PC-3 (cell line): ENCODE data around the gene ATP12A. TPM values are rescaled to one million over a fixed set of nuclear protein-coding genes. Genes with fewer than 3 reads are reported as not detected.

Experiments used
- ATAC-seq: fragments of 200-7000 bp; cut with Tn5 transposase; 2 replicates; pipeline ENCODE4 v1.9.1; 2020; ENCODE audit warnings: mild to moderate bottlenecking, moderate library complexity
- BruUV-seq: library from RNA; stranded (reverse); fragments of 400-500 nt; replicated peaks from 2 replicates; lab custom pipeline; 2021; lab: Mats Ljungman, UMichigan
- CTCF ChIA-PET: fragments of 300-600 bp; sonication (Branson Sonifier 250); formaldehyde crosslinking; loops from one replicate; lab custom pipeline; 2022; ENCODE audit warnings: antibody characterized with exemption; lab: Charles Lee
- POLR2A ChIA-PET: fragments of 300-600 bp; sonication (Branson Sonifier 250); formaldehyde crosslinking; loops from one replicate; lab custom pipeline; 2022; ENCODE audit warnings: antibody characterized with exemption; ENCODE audit not compliant: unreplicated experiment; lab: Charles Lee
- DNase-seq: peaks from one replicate; pipeline ENCODE4 v3.0.0-alpha.2; 2015
- H2AFZ ChIP-seq: fragments of 300-600 bp; sonication (generic); 2 replicates; pipeline ENCODE4 v1.6.0; 2016; ENCODE audit warnings: antibody characterized with exemption, low read length
- H3F3A ChIP-seq: fragments of 300-600 bp; sonication (generic); one replicate; pipeline ENCODE4 v1.6.0; 2017; ENCODE audit warnings: antibody characterized with exemption, low read length, control low read depth, mild to moderate bottlenecking; ENCODE audit not compliant: unreplicated experiment
- H3K27ac ChIP-seq: fragments of 300-600 bp; sonication (generic); 2 replicates; pipeline ENCODE4 v1.5.1; 2016; ENCODE audit warnings: mild to moderate bottlenecking, low read length
- H3K27me3 ChIP-seq: fragments of 300-600 bp; sonication (generic); 2 replicates; pipeline ENCODE4 v1.6.1; 2016; ENCODE audit warnings: low read length, mixed read lengths
- H3K36me3 ChIP-seq: fragments of 300-600 bp; sonication (generic); 2 replicates; pipeline ENCODE4 v1.6.1; 2016; ENCODE audit warnings: low read depth, mixed run types, low read length, mixed read lengths
- H3K4me1 ChIP-seq: fragments of 300-600 bp; sonication (generic); 2 replicates; pipeline ENCODE4 v1.5.1; 2016; ENCODE audit warnings: low read length; ENCODE audit not compliant: insufficient read depth
- H3K4me2 ChIP-seq: fragments of 300-600 bp; sonication (generic); 2 replicates; pipeline ENCODE4 v1.6.0; 2016; ENCODE audit warnings: low read length
- H3K4me3 ChIP-seq: fragments of 300-600 bp; sonication (generic); 2 replicates; pipeline ENCODE4 v1.5.1; 2016; ENCODE audit warnings: mild to moderate bottlenecking, low read length, mixed read lengths
- H3K79me2 ChIP-seq: fragments of 300-600 bp; sonication (generic); 2 replicates; pipeline ENCODE4 v1.6.1; 2017; ENCODE audit warnings: low read length, mixed read lengths
- H3K9ac ChIP-seq: fragments of 300-600 bp; sonication (generic); 2 replicates; pipeline ENCODE4 v1.6.0; 2016; ENCODE audit warnings: mild to moderate bottlenecking, low read length
- H3K9me2 ChIP-seq: fragments of 300-600 bp; sonication (generic); replicated peaks from 2 replicates; pipeline ENCODE4 v1.6.1; 2016; ENCODE audit warnings: mixed run types, low read length, mixed read lengths
- H3K9me3 ChIP-seq: fragments of 300-600 bp; sonication (generic); 2 replicates; pipeline ENCODE4 v1.6.1; 2016; ENCODE audit warnings: low read length, mixed read lengths
- H4K20me1 ChIP-seq: fragments of 300-600 bp; sonication (generic); 2 replicates; pipeline ENCODE4 v1.6.1; 2016; ENCODE audit warnings: low read length, mixed read lengths
- CTCF ChIP-seq: fragments of 300-600 bp; sonication (generic); conservative IDR thresholded peaks from 2 replicates; pipeline ENCODE4 v1.5.1; 2017; ENCODE audit warnings: antibody characterized with exemption, low read depth, mild to moderate bottlenecking, low read length
- EZH2 ChIP-seq: fragments of 300-600 bp; sonication (generic); IDR thresholded peaks from one replicate; pipeline ENCODE4 v1.6.1; 2017; ENCODE audit warnings: antibody characterized with exemption, mild to moderate bottlenecking, low read length; ENCODE audit not compliant: unreplicated experiment
- EZH2phosphoT487 ChIP-seq: fragments of 300-600 bp; sonication (generic); IDR thresholded peaks from 2 replicates; pipeline ENCODE4 v1.6.1; 2018; ENCODE audit warnings: mild to moderate bottlenecking, antibody characterized with exemption, low read length, borderline replicate concordance
- intact Hi-C: fragments of 100-400 bp; cut with micrococcal nuclease; formaldehyde crosslinking; loops from 2 replicates; pipeline ENCODE4 v1.9.0; 2023
- total RNA-seq: library from RNA; depleted of rRNA; stranded (reverse); fragments of >200 nt; gene quantifications from 2 replicates; pipeline ENCODE4 v1.2.3, GENCODE V29; 2014

ATP12A gene
- total RNA-seq, 1 experiment from 2014 or later, result 0.11 TPM

GRCh38 chr13:24649688-24650043 is 30.5 kb upstream of the ATP12A start:
- no TSS peak for BruUV-seq
- H3K27ac ChIP-seq, result no peak overlapping the region
- CTCF ChIA-PET, result no interaction called here

DNA sequence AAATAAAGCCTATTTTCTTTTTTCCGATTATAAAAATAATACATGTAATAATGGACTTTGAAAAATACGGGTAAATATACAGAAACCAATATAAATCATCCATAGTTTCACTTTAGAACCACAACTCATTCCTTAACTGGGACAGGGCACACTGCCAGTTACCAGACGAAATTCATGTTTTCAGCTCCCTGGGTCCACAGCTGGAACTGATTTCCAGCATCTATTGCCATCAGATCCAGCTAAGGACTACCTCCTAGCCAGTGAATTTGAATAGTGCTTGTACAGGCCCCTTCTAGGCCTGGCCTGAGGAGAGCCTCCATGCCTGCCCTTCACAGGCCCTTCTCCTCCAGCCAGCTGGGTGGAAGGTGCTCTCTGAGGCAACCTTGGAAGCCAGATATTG is 30.0 kb upstream of the ATP12A start:
- Histone ChIP-seq H3K27ac (no peak overlapping the region), H3K4me2 (no peak overlapping the region), H4K20me1 (no peaks in the 10 kb centered on the region), H3K4me1 (peaks cover 16% of the 10 kb centered on the region), H3F3A (no peaks in the 10 kb centered on the region), H3K4me3 (no peak overlapping the region), H3K9me2 (no peaks in the 10 kb centered on the region), H3K36me3 (no peaks in the 10 kb centered on the region), H2AFZ (no peak overlapping the region), H3K9ac (no peak overlapping the region), H3K79me2 (no peaks in the 10 kb centered on the region), H3K9me3 (no peaks in the 10 kb centered on the region), H3K27me3 (no peaks in the 10 kb centered on the region)
- DNase-seq (no peak), ATAC-seq (no peak)
- no peak for TF ChIP-seq EZH2phosphoT487
- no peak for TF ChIP-seq CTCF
- ChIA-PET POLR2A (no interaction called here), CTCF (no interaction called here)
- intact Hi-C loops, result no loop called here
- no TSS peak for BruUV-seq

More at GRCh38 chr13:24649688-24650043, 30.5 kb upstream of the ATP12A start:
- no peak for DNase-seq
- intact Hi-C loops, result no loop called here
- H3K4me3 ChIP-seq, result no peak overlapping the region
- no peaks in the 10 kb centered on the region for H3K9me2 ChIP-seq
- POLR2A ChIA-PET, result no interaction called here
- H3F3A ChIP-seq, result no peaks in the 10 kb centered on the region
- peaks cover 16% of the 10 kb centered on the region for H3K4me1 ChIP-seq
- no peaks in the 10 kb centered on the region for H3K27me3 ChIP-seq
- H3K4me2 ChIP-seq, result no peak overlapping the region
- H3K9ac ChIP-seq, result no peak overlapping the region
- H2AFZ ChIP-seq, result no peak overlapping the region
- ATAC-seq, result no peak
- TF ChIP-seq CTCF, result no peak
- TF ChIP-seq EZH2, result no peak
- TF ChIP-seq EZH2phosphoT487, result no peak
- no peaks in the 10 kb centered on the region for H3K36me3 ChIP-seq
- H3K9me3 ChIP-seq, result no peaks in the 10 kb centered on the region
- no peaks in the 10 kb centered on the region for H3K79me2 ChIP-seq
- no peaks in the 10 kb centered on the region for H4K20me1 ChIP-seq

DNA sequence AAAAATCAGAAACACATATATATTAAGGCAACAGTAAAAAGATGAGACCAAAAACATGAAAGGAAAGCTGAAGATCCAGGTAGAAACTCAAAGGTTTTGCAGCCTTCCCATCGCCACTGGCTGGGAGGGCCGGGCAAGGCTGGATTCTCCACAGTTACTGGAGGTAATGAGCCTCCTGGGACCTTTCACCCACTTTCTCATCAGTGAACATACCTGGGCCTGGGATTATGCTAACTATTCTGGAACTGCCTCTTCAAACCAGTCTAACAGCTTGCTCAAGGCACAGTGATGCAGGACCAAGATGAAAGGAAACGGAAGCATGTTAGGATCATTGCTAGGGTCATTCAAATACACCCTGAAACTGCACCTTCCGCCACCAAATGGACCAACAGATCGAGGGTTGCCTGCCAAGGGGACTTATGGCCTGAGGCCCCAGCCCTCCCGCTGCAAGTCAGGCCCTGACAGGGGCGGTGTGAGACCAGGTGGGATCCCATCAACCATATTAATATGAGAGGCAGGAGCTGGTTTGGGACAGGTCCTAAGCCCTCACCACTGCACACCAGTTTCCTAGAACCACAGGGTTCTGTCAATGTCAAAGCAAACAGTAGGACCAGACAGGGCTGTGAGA is 28.4 kb upstream of the ATP12A start:
- peak overlapping the region; percentile 33; the same call in 1 of the 2 replicates for H3K27ac ChIP-seq
- H3K9me2 ChIP-seq, result no peaks in the 10 kb centered on the region
- TF ChIP-seq EZH2phosphoT487, result no peak
- no peak for TF ChIP-seq EZH2
- no peak for TF ChIP-seq CTCF
- no peak overlapping the region for H3K4me3 ChIP-seq
- H3K36me3 ChIP-seq, result no peaks in the 10 kb centered on the region
- H3K4me2 ChIP-seq, result peak overlapping the region; percentile 52
- peaks cover 16% of the 10 kb centered on the region for H3K4me1 ChIP-seq
- no peaks in the 10 kb centered on the region for H3K9me3 ChIP-seq
- H3K9ac ChIP-seq, result no peak overlapping the region
- no TSS peak for BruUV-seq
- H4K20me1 ChIP-seq, result no peaks in the 10 kb centered on the region
- peak; percentile 68 for ATAC-seq
- no peaks in the 10 kb centered on the region for H3K79me2 ChIP-seq
- H3K27me3 ChIP-seq, result no peaks in the 10 kb centered on the region
- peak overlapping the region; percentile 70 for H2AFZ ChIP-seq
- intact Hi-C loops, result no loop called here
- no peaks in the 10 kb centered on the region for H3F3A ChIP-seq
- peak; percentile 82 for DNase-seq
- ChIA-PET POLR2A (no interaction called here), CTCF (no interaction called here)
